ENCODE data around the gene LPCAT1.
"Not testable (repeated sequence)": the region's sequence is repeated elsewhere in the genome, so short reads cannot be mapped to it uniquely, and the experiment has no call there.

Gene LPCAT1

DNA sequence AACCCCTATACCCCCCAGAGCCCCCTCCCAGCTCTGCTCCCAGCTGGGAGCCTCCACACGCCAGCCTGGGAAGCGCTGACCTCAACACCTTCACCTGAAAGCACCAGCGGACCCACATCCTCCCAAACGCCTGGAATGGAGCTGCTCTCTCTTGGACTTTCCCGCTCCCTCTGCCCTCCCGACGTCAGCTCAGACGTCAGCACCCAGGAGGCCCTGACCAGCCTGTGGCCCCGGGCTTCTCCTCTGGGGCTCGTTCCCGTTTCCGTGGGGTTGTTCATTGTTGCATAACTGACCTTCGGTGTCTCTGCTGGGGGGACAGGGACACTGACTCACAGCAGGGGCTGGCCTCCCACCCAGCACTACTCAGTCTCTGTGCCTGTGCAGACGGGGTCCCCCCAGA is 43.5 kb downstream of the LPCAT1 start:
- peak in 8 of 14 donors; percentile 7 to 53 (median 31) for DNase-seq

- peak in 2 of 14 donors; percentile 14 to 28 for DNase-seq
Observed at GRCh38 chr5:1479581-1480188, 44.1 kb downstream of the LPCAT1 start.

GRCh38 chr5:1479066-1479465 is 44.7 kb downstream of the LPCAT1 start:
- DNase-seq: no peak

GRCh38 chr5:1478271-1479035 is 45.3 kb downstream of the LPCAT1 start:
- DNase-seq: no peak

GRCh38 chr5:1477341-1477740 is 46.4 kb downstream of the LPCAT1 start:
- DNase-seq: peak in 9 of 14 donors; percentile 16 to 62 (median 39)

DNA sequence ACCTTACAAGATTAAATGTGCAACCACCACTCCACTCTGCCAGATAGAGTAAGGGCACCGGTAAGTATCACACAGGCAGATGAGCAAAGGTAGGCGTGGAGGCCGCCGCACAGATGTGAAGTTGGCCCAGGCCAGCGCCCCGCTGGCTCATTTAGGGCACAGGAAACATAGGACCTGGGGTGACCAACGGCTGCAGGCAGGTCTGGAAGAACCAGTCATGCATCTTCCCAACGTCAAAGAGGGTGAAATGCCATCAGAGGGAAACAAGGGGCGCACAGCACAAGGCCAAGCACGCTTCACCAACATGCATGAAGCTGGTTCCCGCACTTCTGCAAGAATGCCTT is 46.8 kb downstream of the LPCAT1 start:
- no peak for DNase-seq

DNA sequence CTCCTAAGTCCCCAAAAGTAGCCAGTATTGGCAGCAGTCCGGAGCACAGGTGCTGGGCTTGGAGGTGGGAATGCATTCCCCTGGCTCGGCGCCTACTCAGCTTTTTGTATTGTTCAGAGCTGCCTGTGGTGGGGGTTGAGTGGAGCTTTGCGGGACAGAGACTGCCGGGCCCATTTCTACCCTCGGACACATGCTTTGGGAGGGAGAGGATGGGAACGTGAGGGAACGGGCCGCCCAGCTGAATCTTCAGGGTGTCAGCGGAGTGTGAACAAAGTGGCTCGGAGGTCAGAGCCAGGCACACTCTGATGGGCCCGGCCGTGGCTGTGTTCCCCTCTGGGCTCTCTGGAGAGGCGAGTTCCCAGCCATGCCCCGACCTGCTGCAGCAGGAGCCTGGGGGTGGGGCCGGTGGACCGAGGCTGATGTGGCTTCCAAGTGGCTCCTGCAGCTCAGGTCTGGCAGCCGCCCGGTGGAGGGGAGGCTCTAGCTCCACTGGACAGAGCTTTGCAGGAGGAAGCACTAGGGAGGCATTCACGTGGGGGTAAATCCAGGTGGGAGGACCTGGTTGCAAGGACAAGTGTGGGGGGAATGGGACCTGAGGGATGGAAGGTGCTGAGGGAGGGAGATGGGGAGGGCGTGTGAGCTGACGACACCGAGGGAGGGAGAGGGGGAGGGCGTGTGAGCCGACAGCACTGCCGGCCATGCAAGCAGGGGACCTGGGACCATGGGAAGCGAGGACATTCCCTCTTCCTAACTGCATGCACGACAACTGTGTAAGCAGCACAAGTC is 47.4 kb downstream of the LPCAT1 start:
- peak in 1 of 14 donors; percentile 71 for DNase-seq

DNA sequence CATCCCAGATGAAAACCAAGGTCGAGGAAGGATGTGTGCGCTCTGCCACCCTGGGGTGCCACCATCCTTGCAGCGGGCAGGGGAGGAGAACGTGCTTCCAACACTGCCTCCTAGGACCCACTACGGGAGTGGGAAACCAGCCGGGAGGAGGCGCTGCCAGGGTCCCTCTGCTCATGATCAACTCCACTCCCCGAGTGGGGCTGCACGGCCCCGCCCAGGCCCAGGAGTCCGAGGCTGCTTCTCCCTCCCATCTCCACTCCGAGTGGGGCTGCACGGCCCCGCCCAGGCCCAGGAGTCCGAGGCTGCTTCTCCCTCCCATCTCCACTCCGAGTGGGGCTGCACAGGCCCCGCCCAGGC is 48.2 kb downstream of the LPCAT1 start:
- not testable (repeated sequence) for DNase-seq

DNA sequence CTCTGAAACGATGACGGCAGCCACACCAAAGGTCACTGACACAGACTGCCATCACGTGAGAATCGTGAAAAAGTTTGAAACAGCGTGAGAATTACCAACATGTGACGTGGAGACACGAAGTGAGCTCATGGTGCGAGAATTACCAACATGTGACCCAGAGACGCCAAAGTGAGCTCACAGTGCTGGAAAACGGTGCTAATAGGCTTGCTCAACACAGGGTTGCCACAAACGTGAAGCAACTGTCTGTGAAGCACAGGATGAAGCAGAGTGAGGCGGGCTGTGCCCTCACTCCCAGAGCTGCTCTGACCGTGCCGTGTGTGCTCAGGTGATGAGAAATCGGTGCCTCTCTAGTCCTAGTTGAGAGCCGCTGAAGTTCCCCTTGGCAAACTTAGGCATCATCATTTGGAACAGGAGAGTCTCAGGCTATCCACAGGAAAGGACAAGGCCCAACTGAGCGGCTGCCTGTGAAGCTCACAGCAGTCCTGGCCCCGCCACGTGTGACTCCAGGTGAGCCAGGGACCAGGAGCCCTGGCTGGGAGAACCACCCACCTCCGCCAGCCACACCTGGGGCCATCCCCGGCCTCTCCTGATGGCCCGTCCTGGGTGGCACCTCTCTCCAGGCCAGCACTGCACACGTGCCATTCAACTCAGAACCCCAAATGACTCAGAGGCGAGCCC is 48.8 kb downstream of the LPCAT1 start:
- no peak for DNase-seq

- no peak for DNase-seq
Observed at GRCh38 chr5:1474183-1474839, 49.4 kb downstream of the LPCAT1 start.

GRCh38 chr5:1473746-1474145 is 50.0 kb downstream of the LPCAT1 start:
- no peak for DNase-seq

- no peak for DNase-seq
Observed at GRCh38 chr5:1472964-1473628, 50.7 kb downstream of the LPCAT1 start.

GRCh38 chr5:1471997-1472963 is 51.5 kb downstream of the LPCAT1 start:
- DNase-seq: no peak

DNA sequence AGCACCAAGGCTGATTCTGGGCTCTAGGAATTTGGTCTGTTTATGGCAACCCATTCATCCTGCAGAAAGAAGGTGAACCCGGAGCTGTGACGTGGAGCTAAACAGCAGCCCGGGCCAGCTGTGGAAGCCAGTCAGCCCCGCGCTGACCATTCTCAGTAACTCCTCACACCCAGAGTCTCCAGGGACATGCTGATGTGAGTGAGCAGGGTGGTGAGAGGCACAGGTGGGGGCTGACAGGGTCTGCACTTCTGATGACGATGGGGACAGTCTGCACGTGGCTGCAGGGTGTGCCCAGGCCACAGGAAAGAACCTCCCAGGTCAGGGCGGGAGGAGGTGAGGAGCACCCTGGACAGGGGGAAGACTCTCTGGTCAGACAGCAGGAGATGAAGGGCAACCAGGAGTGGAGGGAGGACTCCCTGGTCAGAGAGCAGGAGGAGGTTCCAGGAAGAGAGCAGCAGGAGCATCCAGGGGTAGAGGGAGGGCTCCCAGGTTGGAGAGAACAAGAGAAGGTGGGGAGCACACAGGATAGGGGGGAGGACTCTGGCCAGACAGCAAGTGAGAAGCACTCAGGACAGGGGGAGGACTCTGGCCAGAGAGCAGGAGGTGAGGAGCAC is 52.4 kb downstream of the LPCAT1 start:
- DNase-seq: no peak

GRCh38 chr5:1470762-1471211 is 53.0 kb downstream of the LPCAT1 start:
- DNase-seq: no peak

DNA sequence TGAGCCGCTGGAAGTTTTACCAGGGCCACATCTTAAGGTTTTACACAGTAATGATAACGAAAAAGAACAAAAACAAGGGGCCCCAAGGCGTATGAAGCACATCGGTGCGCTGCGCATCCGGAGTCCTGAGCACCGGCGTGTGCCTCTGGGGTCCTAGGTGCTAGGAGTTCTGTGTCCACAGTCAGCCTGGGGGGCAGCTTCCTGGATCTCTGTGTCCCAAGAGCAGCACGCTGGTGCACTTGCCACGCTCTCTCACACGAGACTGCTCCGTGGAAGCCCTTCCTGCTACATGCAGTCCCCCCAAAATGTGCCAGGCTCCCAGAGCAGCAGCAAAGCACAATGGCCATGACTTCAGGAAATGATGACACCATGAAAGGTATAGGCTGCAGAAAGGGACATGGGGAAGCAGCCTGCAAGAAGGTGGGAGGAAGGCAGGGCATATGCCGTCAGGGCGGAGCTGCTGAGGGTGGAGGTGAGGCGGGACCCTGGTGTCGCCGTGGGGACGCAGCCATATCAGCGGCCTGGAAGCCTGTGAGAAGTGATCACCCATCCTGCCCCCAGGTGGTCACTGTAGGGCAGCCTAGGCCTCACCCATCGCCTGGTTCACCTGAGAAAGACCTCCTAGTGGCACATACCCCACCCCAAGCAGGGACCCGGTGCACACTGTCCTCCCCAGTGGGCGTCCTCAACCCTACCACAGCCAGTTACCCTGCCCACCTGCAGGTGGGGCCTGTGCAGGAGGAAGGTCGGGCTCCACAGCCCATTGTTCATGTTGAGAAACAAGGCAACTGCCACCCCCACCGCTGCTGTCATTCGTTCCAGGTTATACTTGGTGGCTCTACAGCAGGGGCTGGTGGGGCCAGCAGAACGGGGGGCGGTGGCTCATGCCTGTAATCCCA is 54.9 kb downstream of the LPCAT1 start:
- DNase-seq: no peak

- peak in 1 of 14 donors; percentile 24 for DNase-seq
Observed at GRCh38 chr5:1468247-1468612, 55.5 kb downstream of the LPCAT1 start.

GRCh38 chr5:1467341-1468246 is 56.2 kb downstream of the LPCAT1 start:
- DNase-seq: no peak
